GM23338 (cell line): ENCODE data around the gene ARHGAP19. TPM values are rescaled to one million over a fixed set of nuclear protein-coding genes. Genes with fewer than 3 reads are reported as not detected.

Experiments
- ATAC-seq: fragments of 200-7000 bp; cut with Tn5 transposase; 3 replicates; pipeline ENCODE4 v1.9.1; 2020
- DNase-seq: peaks from one replicate; pipeline ENCODE4 v3.0.0-alpha.2; 2015; ENCODE audit warnings: low spot score
- H2AFZ ChIP-seq: fragments of 200-600 bp; sonication (generic); 2 replicates; pipeline ENCODE4 v1.8.0; 2016; ENCODE audit warnings: antibody characterized with exemption, mild to moderate bottlenecking, moderate library complexity
- H3F3A ChIP-seq: fragments of 200-600 bp; sonication (generic); replicated peaks from 2 replicates; pipeline ENCODE4 v1.8.0; 2017; ENCODE audit warnings: antibody characterized with exemption, mixed run types, low read depth
- H3K27ac ChIP-seq: fragments of 200-600 bp; sonication (generic); 2 replicates; pipeline ENCODE4 v1.6.1; 2016; ENCODE audit warnings: low read depth
- H3K27me3 ChIP-seq: fragments of 200-600 bp; sonication (generic); 2 replicates; pipeline ENCODE4 v1.8.0; 2016; ENCODE audit warnings: mild to moderate bottlenecking, mixed run types, moderate library complexity; ENCODE audit not compliant: insufficient read depth
- H3K36me3 ChIP-seq: fragments of 200-600 bp; sonication (generic); 2 replicates; pipeline ENCODE4 v1.8.0; 2016; ENCODE audit warnings: mild to moderate bottlenecking; ENCODE audit not compliant: insufficient read depth
- H3K4me1 ChIP-seq: fragments of 200-600 bp; sonication (generic); 2 replicates; pipeline ENCODE4 v1.8.0; 2016; ENCODE audit warnings: mild to moderate bottlenecking, moderate library complexity; ENCODE audit not compliant: insufficient read depth
- H3K4me2 ChIP-seq: fragments of 200-600 bp; sonication (generic); 2 replicates; pipeline ENCODE4 v1.7.1; 2017; ENCODE audit warnings: mixed run types
- H3K4me3 ChIP-seq: fragments of 200-600 bp; sonication (generic); 2 replicates; pipeline ENCODE4 v1.6.1; 2016; ENCODE audit warnings: mixed run types
- H3K79me2 ChIP-seq: fragments of 200-600 bp; sonication (generic); replicated peaks from 2 replicates; pipeline ENCODE4 v1.8.0; 2017; ENCODE audit warnings: mild to moderate bottlenecking; ENCODE audit not compliant: insufficient read depth
- H3K9me2 ChIP-seq: fragments of 200-600 bp; sonication (generic); 2 replicates; pipeline ENCODE4 v1.8.0; 2017; ENCODE audit not compliant: insufficient read depth
- H4K20me1 ChIP-seq: fragments of 200-600 bp; sonication (generic); replicated peaks from 2 replicates; pipeline ENCODE4 v1.8.0; 2017; ENCODE audit warnings: mild to moderate bottlenecking; ENCODE audit not compliant: insufficient read depth
- H3K27ac Mint-ChIP-seq: 2 replicates; pipeline ENCODE4 v1.8.0; 2020; ENCODE audit warnings: inconsistent platforms, mild to moderate bottlenecking, moderate library complexity, mixed read lengths
- H3K27me3 Mint-ChIP-seq: 3 replicates; pipeline ENCODE4 v1.8.0; 2022; ENCODE audit warnings: low read depth, mild to moderate bottlenecking, moderate library complexity, mixed read lengths, inconsistent platforms; ENCODE audit not compliant: insufficient read depth, poor library complexity
- H3K36me3 Mint-ChIP-seq: 3 replicates; pipeline ENCODE4 v1.8.0; 2021; ENCODE audit warnings: low read depth, mild to moderate bottlenecking, inconsistent platforms, moderate library complexity, mixed read lengths
- H3K4me1 Mint-ChIP-seq: 3 replicates; pipeline ENCODE4 v1.8.0; 2020; ENCODE audit warnings: mild to moderate bottlenecking, inconsistent platforms, mixed read lengths
- H3K4me3 Mint-ChIP-seq: 3 replicates; pipeline ENCODE4 v1.8.0; 2021; ENCODE audit warnings: moderate library complexity, mild to moderate bottlenecking, inconsistent platforms, mixed read lengths
- H3K9me3 Mint-ChIP-seq: 3 replicates; pipeline ENCODE4 v1.8.0; 2020; ENCODE audit warnings: moderate library complexity, mild to moderate bottlenecking, inconsistent platforms, mixed read lengths
- CREB1 ChIP-seq: fragments of 250-450 bp; sonication (Bioruptor Pico); IDR thresholded peaks from 2 replicates; pipeline ENCODE4 v1.5.0; 2020; ENCODE audit warnings: low read depth, mild to moderate bottlenecking, moderate library complexity
- CTCF ChIP-seq, 2 experiments: fragments of 200-600 bp in 1 of 2; sonication (generic) in 1 of 2; conservative IDR thresholded peaks; 2 replicates each; pipeline versions ENCODE4 v1.5.1 to v1.6.1; 2016 to 2017; ENCODE audit warnings: antibody characterized with exemption in 2 of 2, low read depth in 2 of 2, mild to moderate bottlenecking in 2 of 2, moderate library complexity in 1 of 2
- ETS1 ChIP-seq: IDR thresholded peaks from 2 replicates; pipeline ENCODE4 v1.6.1; 2016; ENCODE audit warnings: antibody characterized with exemption
- EZH2phosphoT487 ChIP-seq: fragments of 200-600 bp; sonication (generic); IDR thresholded peaks from one replicate; pipeline ENCODE4 v1.8.1; 2018; ENCODE audit warnings: antibody characterized with exemption; ENCODE audit not compliant: unreplicated experiment
- JUNB ChIP-seq: IDR thresholded peaks from one replicate; pipeline ENCODE4 v1.6.1; 2016; ENCODE audit warnings: antibody characterized with exemption; ENCODE audit not compliant: unreplicated experiment
- NANOG ChIP-seq: IDR thresholded peaks from 2 replicates; pipeline ENCODE4 v1.6.1; 2016; ENCODE audit warnings: antibody characterized with exemption, borderline replicate concordance
- POLR2AphosphoS5 ChIP-seq: IDR thresholded peaks from 2 replicates; pipeline ENCODE4 v1.6.1; 2016; ENCODE audit warnings: antibody characterized with exemption, low read depth
- STAT1 ChIP-seq: IDR thresholded peaks from one replicate; pipeline ENCODE4 v1.6.1; 2016; ENCODE audit warnings: antibody characterized with exemption; ENCODE audit not compliant: unreplicated experiment
- polyA plus RNA-seq: library from polyadenylated mRNA; unstranded; fragments of >200 nt; fragmentation: Nextera tagmentation; extraction: Ambion mirVana; gene quantifications from 2 replicates; pipeline ENCODE4 v1.2.1, GENCODE V29; 2016
- total RNA-seq: library from RNA; depleted of rRNA; stranded (reverse); fragments of >200 nt; shearing (Covaris generic); gene quantifications from 2 replicates; pipeline ENCODE4 v1.2.3, GENCODE V29; 2014
- TF ChIP-seq, protein P1 (sequence below): IDR thresholded peaks from one replicate; pipeline ENCODE4 v1.6.1; 2018; ENCODE audit warnings: antibody characterized with exemption; ENCODE audit not compliant: unreplicated experiment

Gene ARHGAP19
- total and polyA plus RNA-seq, 2 experiments from 2014 or later, result 11.5 to 38.8 TPM

DNA sequence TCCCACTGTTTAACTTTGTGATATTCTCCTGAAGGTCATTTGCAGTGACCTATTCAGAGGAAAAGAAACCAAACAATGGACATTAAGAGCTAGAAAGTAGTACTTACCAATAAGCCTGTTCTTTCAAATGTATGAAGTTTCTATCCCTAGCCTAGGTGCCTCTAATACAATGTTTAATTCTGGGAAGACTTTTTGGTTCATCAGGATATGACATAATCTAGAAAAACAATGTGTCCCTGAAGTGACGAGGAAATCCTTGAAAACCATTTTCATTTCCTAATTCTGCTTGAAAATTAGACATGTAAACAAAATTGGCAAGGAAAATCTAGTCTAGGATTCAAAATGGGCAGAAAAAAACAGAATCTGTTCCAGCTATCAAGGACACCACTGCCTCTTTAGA lies 36.1 kb downstream of the ARHGAP19 start:
- no peak overlapping the region for H3K4me3 ChIP-seq
- DNase-seq (no peak), ATAC-seq (no peak)
- H3K27me3 ChIP-seq, result no peaks in the 10 kb centered on the region
- no peak overlapping the region for H3K4me3 Mint-ChIP-seq
- H3K4me2 ChIP-seq, result no peak overlapping the region
- H3K36me3 Mint-ChIP-seq, result peaks cover 37% of the 10 kb centered on the region
- 0 out of 2 replicates have a peak, but pooled peaks cover 2% of the 10 kb centered on the region for H3K79me2 ChIP-seq
- H2AFZ ChIP-seq, result no peak overlapping the region
- no peaks in the 10 kb centered on the region for H3K4me1 ChIP-seq
- TF ChIP-seq POLR2AphosphoS5 (no peak), CREB1 (CRISPR knock-in tag) (no peak)
- H4K20me1 ChIP-seq, result no peaks in the 10 kb centered on the region
- no peaks in the 10 kb centered on the region for H3K27me3 Mint-ChIP-seq
- H3K4me1 Mint-ChIP-seq, result no peaks in the 10 kb centered on the region
- H3K36me3 ChIP-seq, result peaks cover 13% of the 10 kb centered on the region; the same call in 1 of the 2 replicates
- no peak overlapping the region for H3K27ac Mint-ChIP-seq
- 0 out of 2 replicates have a peak, but pooled peaks cover 5% of the 10 kb centered on the region for H3F3A ChIP-seq
- 0 out of 2 replicates have a peak, but pooled peaks cover 4% of the 10 kb centered on the region for H3K9me2 ChIP-seq
- peaks cover 2% of the 10 kb centered on the region; the same call in 1 of the 3 replicates for H3K9me3 Mint-ChIP-seq
- H3K27ac ChIP-seq, result peak overlapping the region; percentile 52; the same call in 1 of the 2 replicates

DNA sequence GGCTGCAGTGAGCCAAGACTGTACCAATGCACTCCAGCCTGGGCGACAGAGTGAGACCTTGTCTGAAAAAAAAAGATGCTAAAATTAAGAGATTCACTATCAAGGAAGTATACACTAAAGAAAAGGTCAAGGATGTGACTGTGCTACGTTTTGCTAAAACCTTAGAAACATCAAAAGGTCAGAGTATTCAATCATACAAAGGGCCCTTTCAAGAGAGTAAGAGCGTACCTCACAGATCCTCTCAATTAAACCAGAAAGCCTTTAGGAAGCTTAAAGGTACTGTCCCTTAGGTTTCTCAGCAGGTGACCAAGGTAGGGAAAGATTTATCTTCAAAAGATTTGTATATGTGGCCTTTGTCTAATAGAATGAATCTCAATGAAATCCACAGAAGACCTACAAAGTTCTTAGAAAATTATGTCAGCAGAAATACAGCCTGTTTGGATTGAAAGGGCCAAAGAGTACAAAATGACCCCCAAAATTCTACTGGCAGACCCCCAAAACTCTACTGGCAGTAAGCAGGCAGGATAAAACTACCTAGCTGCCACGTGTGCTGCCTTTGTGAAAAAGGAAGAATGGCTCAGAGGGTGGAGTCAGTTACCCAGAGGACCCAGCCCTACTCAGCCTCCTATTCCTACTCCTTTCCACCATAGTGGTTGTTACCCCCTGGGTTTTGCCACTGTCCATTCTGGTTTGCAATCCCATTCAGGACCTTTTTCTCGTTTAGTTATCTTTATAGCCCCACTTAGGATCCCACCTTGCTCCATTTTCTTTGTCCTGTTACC lies 36.7 kb downstream of the ARHGAP19 start:
- Mint-ChIP-seq H3K36me3 (peaks cover 37% of the 10 kb centered on the region), H3K27me3 (peaks cover 3% of the 10 kb centered on the region), H3K27ac (no peak overlapping the region), H3K4me1 (no peaks in the 10 kb centered on the region), H3K4me3 (no peak overlapping the region), H3K9me3 (peaks cover 2% of the 10 kb centered on the region; the same call in 1 of the 3 replicates)
- Histone ChIP-seq H3K27ac (peak overlapping the region; percentile 52; the same call in 1 of the 2 replicates), H3K79me2 (0 out of 2 replicates have a peak, but pooled peaks cover 2% of the 10 kb centered on the region), H4K20me1 (no peaks in the 10 kb centered on the region), H3K27me3 (no peaks in the 10 kb centered on the region), H3K4me2 (no peak overlapping the region), H2AFZ (no peak overlapping the region), H3K4me3 (no peak overlapping the region), H3K4me1 (no peaks in the 10 kb centered on the region), H3F3A (0 out of 2 replicates have a peak, but pooled peaks cover 5% of the 10 kb centered on the region), H3K36me3 (peaks cover 13% of the 10 kb centered on the region; the same call in 1 of the 2 replicates), H3K9me2 (0 out of 2 replicates have a peak, but pooled peaks cover 4% of the 10 kb centered on the region)
- ATAC-seq (no peak), DNase-seq (no peak)
- TF ChIP-seq ETS1, result no peak
- TF ChIP-seq STAT1, result no peak
- no peak for TF ChIP-seq EZH2phosphoT487
- TF ChIP-seq CTCF (conservative IDR thresholded peaks at IDR 0.05; ENCODE audit: low read depth in 2 of 2), result no peak
- TF ChIP-seq JUNB, result no peak
- no peak for TF ChIP-seq NANOG
- TF ChIP-seq, protein P1, sequence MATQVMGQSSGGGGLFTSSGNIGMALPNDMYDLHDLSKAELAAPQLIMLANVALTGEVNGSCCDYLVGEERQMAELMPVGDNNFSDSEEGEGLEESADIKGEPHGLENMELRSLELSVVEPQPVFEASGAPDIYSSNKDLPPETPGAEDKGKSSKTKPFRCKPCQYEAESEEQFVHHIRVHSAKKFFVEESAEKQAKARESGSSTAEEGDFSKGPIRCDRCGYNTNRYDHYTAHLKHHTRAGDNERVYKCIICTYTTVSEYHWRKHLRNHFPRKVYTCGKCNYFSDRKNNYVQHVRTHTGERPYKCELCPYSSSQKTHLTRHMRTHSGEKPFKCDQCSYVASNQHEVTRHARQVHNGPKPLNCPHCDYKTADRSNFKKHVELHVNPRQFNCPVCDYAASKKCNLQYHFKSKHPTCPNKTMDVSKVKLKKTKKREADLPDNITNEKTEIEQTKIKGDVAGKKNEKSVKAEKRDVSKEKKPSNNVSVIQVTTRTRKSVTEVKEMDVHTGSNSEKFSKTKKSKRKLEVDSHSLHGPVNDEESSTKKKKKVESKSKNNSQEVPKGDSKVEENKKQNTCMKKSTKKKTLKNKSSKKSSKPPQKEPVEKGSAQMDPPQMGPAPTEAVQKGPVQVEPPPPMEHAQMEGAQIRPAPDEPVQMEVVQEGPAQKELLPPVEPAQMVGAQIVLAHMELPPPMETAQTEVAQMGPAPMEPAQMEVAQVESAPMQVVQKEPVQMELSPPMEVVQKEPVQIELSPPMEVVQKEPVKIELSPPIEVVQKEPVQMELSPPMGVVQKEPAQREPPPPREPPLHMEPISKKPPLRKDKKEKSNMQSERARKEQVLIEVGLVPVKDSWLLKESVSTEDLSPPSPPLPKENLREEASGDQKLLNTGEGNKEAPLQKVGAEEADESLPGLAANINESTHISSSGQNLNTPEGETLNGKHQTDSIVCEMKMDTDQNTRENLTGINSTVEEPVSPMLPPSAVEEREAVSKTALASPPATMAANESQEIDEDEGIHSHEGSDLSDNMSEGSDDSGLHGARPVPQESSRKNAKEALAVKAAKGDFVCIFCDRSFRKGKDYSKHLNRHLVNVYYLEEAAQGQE, result no peak
